Esophagus muscularis mucosa (tissue), 2 donors: Measurements from ENCODE around the gene DDX56.

Experiments used
- POLR2A ChIP-seq: fragments of 450-650 bp; IDR thresholded peaks from one replicate; pipeline ENCODE4 v1.6.1; 2017; ENCODE audit warnings: antibody characterized with exemption, moderate library complexity, mild to moderate bottlenecking, low read depth
- POLR2AphosphoS5 ChIP-seq, 2 donors: sonication (generic); formaldehyde crosslinking; IDR thresholded peaks; one replicate each; pipeline ENCODE4 v1.6.1; 2017; ENCODE audit warnings: antibody characterized with exemption in 2 of 2

DNA sequence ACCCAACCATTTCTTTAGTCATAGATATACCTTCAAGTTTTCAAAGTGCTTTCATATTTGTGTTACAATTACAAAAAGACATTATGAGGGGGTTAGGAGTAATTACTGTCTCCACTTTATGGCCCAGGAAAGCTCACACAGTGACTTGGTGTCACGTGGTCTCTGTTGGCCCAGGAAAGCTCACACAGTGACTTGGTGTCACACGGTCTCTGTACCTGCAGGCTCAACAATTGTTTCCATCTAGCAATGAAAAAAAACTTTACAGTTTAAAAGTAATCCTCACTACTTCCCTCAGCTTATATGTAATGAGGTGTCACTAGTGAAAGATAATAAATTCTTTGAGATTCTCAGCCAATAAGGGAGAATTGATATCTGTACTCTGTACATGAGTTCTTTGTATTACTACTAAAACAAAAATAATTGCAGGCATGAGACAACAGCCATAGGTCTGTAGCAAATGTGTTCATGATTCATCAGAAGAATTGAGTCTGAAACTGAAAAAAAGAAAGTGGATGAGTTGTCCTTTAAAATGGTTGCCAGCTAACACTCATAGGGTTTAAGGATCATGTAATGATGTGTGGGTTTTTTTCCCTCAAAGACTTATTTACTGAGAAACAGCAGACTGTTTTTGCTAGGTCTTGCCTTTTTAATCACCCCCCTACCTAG, 43.6 kb upstream of the DDX56 start:
- TF ChIP-seq POLR2A (no peak), POLR2AphosphoS5 (IDR thresholded peaks at IDR 0.05) (no peak)
